ENCODE results near the gene TP53RK. TPM values are rescaled to one million over a fixed set of nuclear protein-coding genes. Genes with fewer than 3 reads are reported as not detected.
"Not testable (repeated sequence)": the region's sequence is repeated elsewhere in the genome, so short reads cannot be mapped to it uniquely, and the experiment has no call there.

TP53RK gene
- polyA plus RNA-seq, 1 of the 3 experiments (the other 2 are of a cell fraction): 5.5 TPM

DNA sequence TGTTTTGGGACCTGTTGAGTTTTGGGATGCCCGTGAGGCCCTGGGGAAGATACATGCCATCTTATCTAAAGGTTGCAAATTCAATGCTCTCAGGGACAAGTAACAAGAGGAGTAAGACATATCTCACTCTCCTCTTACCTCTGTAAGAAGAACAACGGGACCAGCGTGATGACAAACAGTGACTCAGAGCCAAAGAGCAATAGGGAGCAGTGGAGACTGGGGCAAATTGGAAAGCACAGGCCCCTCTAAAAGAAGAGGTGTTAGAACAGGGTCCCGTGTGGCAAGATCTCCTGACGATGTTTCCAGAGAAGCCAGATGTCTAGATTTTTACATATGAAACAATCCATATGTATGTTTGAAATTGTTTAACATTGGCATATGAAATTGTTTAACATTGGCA, 11.6 kb downstream of the TP53RK start:
- Histone ChIP-seq H3F3A (replicated peaks; ENCODE audit: insufficient read depth) (no peaks in the 10 kb centered on the region), H3K27ac (ENCODE audit: low read depth in 2 of 2, low read length in 1 of 2) (no peak overlapping the region), H3K4me3 (ENCODE audit: low read depth in 2 of 2, low read length in 1 of 2) (no peak overlapping the region), H3K9ac (no peak overlapping the region), H3K79me2 (ENCODE audit: insufficient read depth) (peaks cover 5% of the 10 kb centered on the region; the same call in 1 of the 2 replicates), H3K9me2 (no peaks in the 10 kb centered on the region), H3K4me2 (no peak overlapping the region), H3K36me3 (replicated peaks in 1 of 2; ENCODE audit: control insufficient read depth in 1 of 2, insufficient read depth in 2 of 2, low read length in 1 of 2) (peaks cover 0 to 6% of the 10 kb centered on the region in 2 experiments), H3K27me3 (ENCODE audit: insufficient read depth) (no peaks in the 10 kb centered on the region), H3K9me3 (no peaks in the 10 kb centered on the region), H2AFZ (ENCODE audit: low read depth) (no peak overlapping the region), H4K20me1 (ENCODE audit: insufficient read depth) (0 out of 2 replicates have a peak, but pooled peaks cover 18% of the 10 kb centered on the region), H3K4me1 (ENCODE audit: control insufficient read depth in 1 of 2, insufficient read depth in 2 of 2, low read depth in 1 of 2, low read length in 1 of 2) (no peaks in the 10 kb centered on the region)
- POLR2A ChIA-PET: no interaction called here
- CTCF ChIA-PET: interaction anchor here (1.0 to 1.7 kb wide), 2 partner anchors 11 to 157 kb away, joined by 4 read pairs; no protein-coding TSS in a partner anchor
- TF ChIP-seq, protein P1, sequence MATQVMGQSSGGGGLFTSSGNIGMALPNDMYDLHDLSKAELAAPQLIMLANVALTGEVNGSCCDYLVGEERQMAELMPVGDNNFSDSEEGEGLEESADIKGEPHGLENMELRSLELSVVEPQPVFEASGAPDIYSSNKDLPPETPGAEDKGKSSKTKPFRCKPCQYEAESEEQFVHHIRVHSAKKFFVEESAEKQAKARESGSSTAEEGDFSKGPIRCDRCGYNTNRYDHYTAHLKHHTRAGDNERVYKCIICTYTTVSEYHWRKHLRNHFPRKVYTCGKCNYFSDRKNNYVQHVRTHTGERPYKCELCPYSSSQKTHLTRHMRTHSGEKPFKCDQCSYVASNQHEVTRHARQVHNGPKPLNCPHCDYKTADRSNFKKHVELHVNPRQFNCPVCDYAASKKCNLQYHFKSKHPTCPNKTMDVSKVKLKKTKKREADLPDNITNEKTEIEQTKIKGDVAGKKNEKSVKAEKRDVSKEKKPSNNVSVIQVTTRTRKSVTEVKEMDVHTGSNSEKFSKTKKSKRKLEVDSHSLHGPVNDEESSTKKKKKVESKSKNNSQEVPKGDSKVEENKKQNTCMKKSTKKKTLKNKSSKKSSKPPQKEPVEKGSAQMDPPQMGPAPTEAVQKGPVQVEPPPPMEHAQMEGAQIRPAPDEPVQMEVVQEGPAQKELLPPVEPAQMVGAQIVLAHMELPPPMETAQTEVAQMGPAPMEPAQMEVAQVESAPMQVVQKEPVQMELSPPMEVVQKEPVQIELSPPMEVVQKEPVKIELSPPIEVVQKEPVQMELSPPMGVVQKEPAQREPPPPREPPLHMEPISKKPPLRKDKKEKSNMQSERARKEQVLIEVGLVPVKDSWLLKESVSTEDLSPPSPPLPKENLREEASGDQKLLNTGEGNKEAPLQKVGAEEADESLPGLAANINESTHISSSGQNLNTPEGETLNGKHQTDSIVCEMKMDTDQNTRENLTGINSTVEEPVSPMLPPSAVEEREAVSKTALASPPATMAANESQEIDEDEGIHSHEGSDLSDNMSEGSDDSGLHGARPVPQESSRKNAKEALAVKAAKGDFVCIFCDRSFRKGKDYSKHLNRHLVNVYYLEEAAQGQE (IDR thresholded peaks at IDR 0.05; ENCODE audit: low read depth, low read length): no peak
- TF ChIP-seq RXRA (IDR thresholded peaks at IDR 0.05; ENCODE audit: borderline replicate concordance, low read depth): no peak
- no peak for TF ChIP-seq FOXJ3 (CRISPR knock-in tag; IDR thresholded peaks at IDR 0.05)
- no peak for TF ChIP-seq SMC3 (IDR thresholded peaks at IDR 0.05; ENCODE audit: low read depth, low read length)
- TF ChIP-seq, protein P2, sequence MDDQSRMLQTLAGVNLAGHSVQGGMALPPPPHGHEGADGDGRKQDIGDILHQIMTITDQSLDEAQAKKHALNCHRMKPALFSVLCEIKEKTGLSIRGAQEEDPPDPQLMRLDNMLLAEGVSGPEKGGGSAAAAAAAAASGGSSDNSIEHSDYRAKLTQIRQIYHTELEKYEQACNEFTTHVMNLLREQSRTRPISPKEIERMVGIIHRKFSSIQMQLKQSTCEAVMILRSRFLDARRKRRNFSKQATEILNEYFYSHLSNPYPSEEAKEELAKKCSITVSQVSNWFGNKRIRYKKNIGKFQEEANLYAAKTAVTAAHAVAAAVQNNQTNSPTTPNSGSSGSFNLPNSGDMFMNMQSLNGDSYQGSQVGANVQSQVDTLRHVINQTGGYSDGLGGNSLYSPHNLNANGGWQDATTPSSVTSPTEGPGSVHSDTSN (IDR thresholded peaks at IDR 0.05): no peak
- no peak for TF ChIP-seq ELF1 (IDR thresholded peaks at IDR 0.05)
- no peak for TF ChIP-seq JUND (IDR thresholded peaks at IDR 0.05)
- TF ChIP-seq MEF2A (IDR thresholded peaks at IDR 0.05; ENCODE audit: borderline replicate concordance, low read depth): no peak
- WGBS (ENCODE audit: low lambda C conversion rate): 79% methylated on average over 5 of the region's 5 CpGs
- DNase-seq: no peak

DNA sequence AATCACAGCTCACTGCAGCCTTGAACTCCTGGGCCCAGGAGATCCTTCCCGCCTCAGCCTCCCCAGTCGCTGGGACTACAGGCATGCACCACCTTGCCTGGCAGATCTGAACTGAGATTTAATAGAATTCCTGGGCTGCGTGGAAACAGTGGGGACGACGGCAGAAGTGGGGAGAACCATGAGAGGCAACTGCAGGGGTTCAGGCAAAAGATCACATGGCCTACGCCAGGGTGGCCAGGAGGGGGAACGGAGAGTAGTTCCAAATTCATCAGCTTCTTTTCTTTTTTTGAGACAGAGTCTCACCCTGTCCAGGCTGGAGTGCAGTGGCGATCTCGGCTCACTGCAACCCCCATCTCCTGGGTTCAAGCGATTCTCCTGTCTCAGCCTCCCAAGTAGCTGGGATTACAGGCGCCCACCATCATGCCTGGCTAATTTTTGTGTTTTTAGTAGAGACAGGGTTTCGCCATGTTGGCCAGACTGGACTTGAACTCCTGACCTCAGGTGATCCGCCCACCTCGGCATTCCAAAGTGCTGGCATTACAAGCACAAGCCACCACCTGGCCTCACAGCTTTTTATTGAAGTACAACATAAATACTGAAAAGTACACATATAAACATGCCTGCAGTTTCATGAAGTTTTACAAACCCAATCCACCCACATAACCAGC, 12.5 kb downstream of the TP53RK start:
- H3K27me3 ChIP-seq (ENCODE audit: insufficient read depth); H3K4me1 ChIP-seq (ENCODE audit: control insufficient read depth in 1 of 2, insufficient read depth in 2 of 2, low read depth in 1 of 2, low read length in 1 of 2); H3F3A ChIP-seq (replicated peaks; ENCODE audit: insufficient read depth); H3K9me3 ChIP-seq; H2AFZ ChIP-seq (ENCODE audit: low read depth); DNase-seq; H3K9ac ChIP-seq; H3K4me3 ChIP-seq (ENCODE audit: low read depth in 2 of 2, low read length in 1 of 2); POLR2A ChIA-PET; H3K9me2 ChIP-seq; H3K4me2 ChIP-seq; H3K79me2 ChIP-seq (ENCODE audit: insufficient read depth); H3K27ac ChIP-seq (ENCODE audit: low read depth in 2 of 2, low read length in 1 of 2); H3K36me3 ChIP-seq (replicated peaks in 1 of 2; ENCODE audit: control insufficient read depth in 1 of 2, insufficient read depth in 2 of 2, low read length in 1 of 2): not testable (repeated sequence)
- CTCF ChIA-PET: interaction anchor here (1.0 to 1.7 kb wide), 2 partner anchors 12 to 156 kb away, joined by 4 read pairs; no protein-coding TSS in a partner anchor
- 83% methylated on average over 10 of the region's 14 CpGs for WGBS (ENCODE audit: low lambda C conversion rate)
- 0 out of 2 replicates have a peak, but pooled peaks cover 15% of the 10 kb centered on the region for H4K20me1 ChIP-seq (ENCODE audit: insufficient read depth)
